Inflammatory macrophage treated with lipopolysaccharide for 1 hour (primary cell): ENCODE results near the gene SPTLC2.

Experiments
- DNase-seq, 2 donors: peaks; one replicate each; pipeline ENCODE4 v3.0.0-alpha.2; 2020 to 2022

SPTLC2 gene

GRCh38 chr14:77502109-77502782, 114.2 kb downstream of the SPTLC2 start:
- DNase-seq = no peak

- no peak for DNase-seq
These were observed 117.4 kb downstream of the SPTLC2 start for GRCh38 chr14:77498984-77499527.

- DNase-seq = peak in 1 of 2 donors; percentile 3
These were observed 118.1 kb downstream of the SPTLC2 start, which contains the start of gene ISM2 for GRCh38 chr14:77498120-77498979. TSS of gene ISM2 (minus strand) at chr14:77498816. CDS start at chr14:77498793, 23 bp downstream.

GRCh38 chr14:77495334-77495733, 121.1 kb downstream of the SPTLC2 start:
- no peak for DNase-seq

DNA sequence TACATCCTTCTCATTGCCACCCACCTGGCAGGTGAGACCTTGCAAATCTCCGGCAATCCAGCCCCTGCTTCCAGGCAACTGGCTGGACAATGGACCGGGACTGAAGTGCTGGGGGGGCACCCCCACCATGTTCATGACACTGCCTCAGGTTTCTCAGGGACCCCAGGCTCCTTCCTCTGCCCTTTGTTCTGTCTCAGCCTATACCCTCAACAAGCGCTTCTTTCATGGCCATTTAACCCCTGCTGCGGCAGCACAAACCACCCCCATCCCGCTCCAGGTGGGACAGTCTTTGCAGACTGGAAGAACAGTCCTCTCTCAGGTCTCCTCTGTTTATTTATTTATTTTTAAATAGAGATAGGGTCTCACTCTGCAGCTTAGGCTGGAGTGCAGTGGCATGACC, 125.4 kb downstream of the SPTLC2 start:
- no peak for DNase-seq

DNA sequence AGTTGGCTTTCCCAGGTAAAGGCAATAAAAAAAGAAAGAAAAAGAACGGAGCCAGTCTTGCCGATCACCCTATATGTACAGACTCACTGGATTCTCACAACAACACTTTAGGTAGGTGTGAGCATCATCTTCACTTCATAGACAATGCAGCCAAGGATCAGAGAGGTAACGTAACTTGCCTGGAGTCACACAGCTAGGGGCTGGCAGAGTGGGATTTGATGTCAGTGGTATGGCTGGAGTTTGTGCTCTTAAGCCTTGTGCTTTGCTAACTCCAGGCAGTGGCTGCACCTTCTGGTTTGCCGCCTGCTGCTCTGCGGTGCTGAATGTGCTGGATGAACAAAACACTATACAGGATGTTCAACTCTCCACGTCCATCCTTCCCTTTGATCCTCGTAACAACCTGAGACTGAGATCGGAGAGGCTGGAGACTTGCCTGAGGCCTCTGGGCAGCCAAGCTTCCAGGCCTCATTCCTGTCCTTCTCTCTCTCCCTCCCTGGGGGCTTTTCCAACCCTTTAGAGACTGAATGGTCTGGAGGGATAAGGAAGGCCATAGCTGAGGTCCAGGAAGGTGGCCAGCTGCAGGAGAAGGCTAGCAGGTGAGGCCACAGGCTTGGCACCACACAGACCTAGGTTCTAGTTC, 126.0 kb downstream of the SPTLC2 start:
- no peak for DNase-seq

DNA sequence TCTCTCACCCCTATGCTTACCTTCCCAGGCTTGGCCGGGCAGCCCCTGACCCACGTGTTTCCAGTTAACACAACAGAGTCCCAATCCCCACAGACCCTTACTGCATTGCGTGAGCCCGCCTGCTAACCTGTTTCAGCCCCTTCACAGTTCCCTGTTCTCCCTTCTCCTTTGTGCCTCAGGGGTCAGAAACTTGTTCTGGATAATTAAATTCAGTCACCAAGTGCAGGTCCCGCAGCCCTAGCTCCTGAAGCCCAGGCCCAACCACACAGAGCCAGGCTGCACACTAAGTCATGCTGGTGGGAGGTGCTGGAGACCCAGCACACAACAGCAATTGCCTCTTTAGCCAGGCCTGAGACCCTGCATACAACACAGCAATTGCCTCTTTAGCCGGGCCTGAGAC, 127.4 kb downstream of the SPTLC2 start:
- DNase-seq = no peak

DNA sequence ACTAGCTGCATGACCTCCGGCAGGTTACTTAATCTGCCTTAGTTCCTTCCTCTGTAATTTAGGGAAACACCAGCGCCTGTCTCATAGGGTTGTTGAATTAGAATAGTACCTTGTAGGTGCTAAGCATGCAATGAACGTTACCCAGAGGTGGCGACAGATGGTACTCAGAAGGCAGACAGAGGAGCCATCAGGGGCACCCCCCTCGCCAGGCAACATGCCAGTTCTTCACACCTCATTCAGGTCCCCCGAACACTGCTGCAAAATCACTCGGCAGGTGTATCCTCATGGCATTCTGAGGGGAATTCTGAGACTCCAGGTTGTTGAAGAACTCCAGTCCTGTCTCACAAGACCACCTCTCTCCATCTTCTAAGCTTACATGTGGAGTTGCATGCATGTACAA, 127.9 kb downstream of the SPTLC2 start:
- DNase-seq = no peak

GRCh38 chr14:77485901-77486678, 130.3 kb downstream of the SPTLC2 start:
- no peak for DNase-seq

- no peak for DNase-seq
These were observed 131.2 kb downstream of the SPTLC2 start for GRCh38 chr14:77485256-77485655.

GRCh38 chr14:77482422-77482821, 134.0 kb downstream of the SPTLC2 start:
- DNase-seq = no peak

DNA sequence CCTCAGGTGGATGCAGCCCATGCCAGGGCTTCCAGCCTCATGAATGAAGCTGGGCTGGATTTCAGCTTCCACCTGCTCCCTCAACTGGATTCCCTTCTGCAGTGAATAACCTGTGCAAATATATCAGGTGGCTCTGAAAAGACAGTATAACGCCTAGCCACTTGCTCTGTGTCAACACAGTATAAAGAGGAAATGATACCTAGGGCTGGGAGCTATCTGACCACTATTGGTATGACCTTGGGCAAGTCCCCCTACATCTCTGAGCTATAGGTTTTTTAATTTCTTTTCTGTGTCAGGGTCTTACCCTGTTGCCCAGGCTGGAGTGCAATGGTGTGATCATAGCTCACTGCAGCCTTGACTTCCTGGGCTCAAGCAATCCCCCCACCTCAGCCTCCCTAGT, 137.6 kb downstream of the SPTLC2 start:
- no peak for DNase-seq

DNA sequence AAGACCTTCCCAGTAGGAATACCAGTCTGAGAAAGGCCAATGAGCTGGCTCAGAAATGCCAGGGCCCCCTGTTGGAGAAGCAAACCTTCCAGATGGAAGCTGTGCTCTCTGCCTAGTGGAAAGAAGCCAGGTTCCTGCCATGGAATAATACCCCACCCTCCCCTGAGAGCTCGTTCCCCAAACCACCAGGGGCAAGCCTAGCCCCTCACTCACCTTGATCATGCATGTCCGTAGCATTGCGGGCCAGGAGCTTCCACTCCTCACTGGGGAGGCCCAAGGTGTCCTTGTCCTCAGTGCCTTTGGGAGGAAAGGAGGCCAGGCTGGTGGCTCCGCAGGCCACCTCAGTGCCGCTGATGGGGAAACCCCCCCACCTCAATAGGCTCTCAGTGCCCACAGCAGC, 138.4 kb downstream of the SPTLC2 start:
- DNase-seq = no peak

DNA sequence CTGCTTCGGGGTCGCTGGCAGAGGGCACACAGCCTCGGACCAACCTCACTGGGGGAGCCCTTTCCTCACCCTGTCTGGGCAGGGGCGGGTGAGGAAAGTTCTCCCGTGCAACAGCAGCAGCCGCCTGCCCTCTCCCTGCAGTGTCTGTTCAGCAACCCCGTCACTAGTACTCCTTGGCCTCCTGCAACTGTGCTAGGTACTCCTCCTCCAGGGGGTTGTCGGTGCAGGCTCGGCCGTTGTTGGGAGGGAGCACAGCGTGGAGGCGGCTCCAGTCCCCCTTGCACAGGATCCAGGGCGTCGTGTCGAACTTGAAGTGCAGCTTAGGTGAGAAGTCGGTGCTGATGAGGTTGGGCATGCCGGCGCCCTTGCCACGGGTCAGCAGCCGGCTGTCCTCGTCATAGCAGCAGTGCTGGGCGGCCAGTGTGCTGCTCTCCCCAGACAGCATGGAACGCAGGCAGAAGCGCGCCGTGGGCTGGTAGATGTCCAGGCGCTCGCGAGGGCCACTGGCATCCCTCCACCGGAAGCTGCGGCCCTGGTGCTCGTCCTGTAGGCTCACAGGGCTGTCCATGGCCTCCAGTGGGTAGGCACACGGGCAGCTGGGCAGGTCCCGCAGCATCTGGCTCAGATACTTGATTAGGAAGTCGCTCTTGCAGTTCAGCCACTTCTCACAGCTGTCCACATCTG, 140.9 kb downstream of the SPTLC2 start:
- DNase-seq = no peak

DNA sequence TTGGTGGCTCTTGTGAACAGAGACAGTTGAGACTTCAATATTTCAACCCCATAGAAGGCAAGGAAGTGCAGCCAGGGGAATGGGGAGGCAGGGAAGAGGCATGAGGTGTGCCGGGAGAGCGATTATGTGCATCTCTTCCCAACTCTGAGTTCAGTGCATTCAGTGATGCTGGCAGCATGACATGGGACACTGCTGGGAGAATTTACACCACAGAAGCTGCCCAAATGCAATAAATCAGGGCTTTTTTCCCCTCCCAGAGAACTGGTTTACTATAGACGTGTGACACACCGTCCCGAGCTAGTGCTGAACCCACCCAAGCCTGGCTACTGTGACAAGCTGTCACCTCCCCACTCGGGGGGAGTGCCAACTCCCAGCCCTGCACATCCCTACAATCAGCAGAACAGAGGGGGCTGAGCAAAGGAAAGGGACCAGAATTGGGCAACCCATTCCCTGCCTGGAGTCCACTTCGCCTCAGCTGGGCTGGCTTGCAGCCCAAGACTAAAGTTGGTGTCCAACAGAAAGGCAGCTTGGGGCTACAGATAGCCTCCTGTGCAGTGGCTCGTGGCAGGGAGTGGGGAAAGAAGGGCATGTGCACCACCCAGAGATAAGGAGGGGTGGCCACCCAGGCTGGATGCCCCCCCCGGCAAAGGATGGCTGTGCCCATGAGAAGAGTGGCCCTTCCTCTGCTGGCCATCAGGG, 141.8 kb downstream of the SPTLC2 start:
- no peak for DNase-seq

DNA sequence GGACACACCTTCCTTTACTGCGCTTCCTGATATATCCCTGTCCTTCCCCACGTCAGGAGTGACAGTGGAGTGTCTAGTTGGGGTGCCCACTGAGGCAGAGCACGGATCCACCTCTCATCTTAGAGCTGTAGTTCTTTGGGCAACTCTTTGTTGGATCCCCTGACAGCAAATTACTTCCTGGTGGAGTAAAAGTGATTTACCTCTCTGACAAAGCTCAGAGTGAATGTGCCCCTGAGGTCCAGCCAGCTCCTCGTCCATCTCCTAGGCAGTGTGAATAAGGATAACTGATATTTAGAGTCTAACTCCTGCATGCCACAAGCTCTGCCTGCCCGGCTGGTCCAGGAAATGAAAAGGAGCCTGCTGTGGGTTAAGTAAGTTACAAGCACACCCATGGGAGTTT, 142.5 kb downstream of the SPTLC2 start:
- DNase-seq = no peak

DNA sequence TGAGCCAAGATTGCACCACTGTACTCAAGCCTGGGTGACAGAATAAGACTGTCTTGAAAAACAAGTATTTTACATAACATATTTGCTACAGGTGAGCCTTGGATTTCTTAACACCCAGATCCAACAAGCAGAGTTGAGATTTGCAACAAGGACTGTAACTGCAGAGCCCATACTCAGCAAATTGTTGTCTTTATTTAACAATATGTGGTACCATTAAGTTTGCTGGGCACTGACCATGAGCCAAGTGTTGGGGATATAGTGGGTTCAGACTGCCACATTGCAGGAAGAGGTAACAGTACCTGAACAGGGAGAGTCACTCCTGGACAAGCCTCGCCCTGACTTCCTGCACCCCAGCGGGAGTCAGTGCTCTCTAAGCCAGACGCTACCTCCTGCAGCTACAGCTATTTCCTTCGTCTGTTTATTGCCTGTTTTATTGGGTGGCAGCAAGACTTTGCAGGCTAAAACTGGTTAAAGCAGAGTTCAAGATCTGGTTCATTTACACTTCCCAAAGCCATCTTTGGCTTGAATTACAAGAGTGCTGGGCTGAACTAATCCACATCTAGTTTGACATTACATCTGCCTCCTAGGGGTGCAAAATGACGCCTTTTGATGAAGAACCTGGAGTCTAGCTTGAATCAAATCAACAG, 146.1 kb downstream of the SPTLC2 start:
- DNase-seq = no peak

GRCh38 chr14:77469539-77469938, 146.9 kb downstream of the SPTLC2 start:
- DNase-seq = no peak

GRCh38 chr14:77469067-77469505, 147.4 kb downstream of the SPTLC2 start:
- no peak for DNase-seq

DNA sequence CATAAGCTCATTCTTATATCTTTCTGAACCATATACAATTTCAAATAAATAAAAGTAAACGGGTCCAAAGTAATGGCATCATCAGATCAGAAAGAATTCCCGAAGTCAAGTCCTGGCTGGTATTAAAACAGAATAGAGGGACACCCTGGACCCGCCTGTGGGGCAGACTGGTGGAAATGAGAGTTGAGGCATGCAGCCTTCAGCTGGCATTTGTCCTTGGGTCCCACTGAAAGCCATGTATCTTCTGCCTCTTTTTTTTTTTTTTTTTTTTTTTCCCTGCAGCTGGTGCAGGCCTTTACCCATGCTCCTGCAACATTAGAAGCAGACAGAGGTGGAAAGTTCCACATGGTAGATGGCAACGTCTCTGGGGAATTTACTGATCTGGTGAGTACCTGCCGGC, 148.6 kb downstream of the SPTLC2 start:
- DNase-seq = no peak
